HG02571 (cell line): ENCODE measurements around the gene PNN.
"Not testable (repeated sequence)": the region's sequence is repeated elsewhere in the genome, so short reads cannot be mapped to it uniquely, and the experiment has no call there.

Experiments
- ATAC-seq: cut with Tn5 transposase; IDR thresholded peaks from one replicate; pipeline ENCODE4 v1.9.1; 2021; ENCODE audit warnings: mild to moderate bottlenecking, moderate library complexity; ENCODE audit not compliant: unreplicated experiment

PNN gene

GRCh38 chr14:39180553-39180952 lies 5.5 kb downstream of the PNN start:
- no peak for ATAC-seq

GRCh38 chr14:39181026-39181692 lies 6.1 kb downstream of the PNN start:
- ATAC-seq = no peak

- ATAC-seq = no peak
Measured at GRCh38 chr14:39181693-39182047, 6.6 kb downstream of the PNN start.

GRCh38 chr14:39182770-39183684 lies 8.0 kb downstream of the PNN start:
- ATAC-seq = no peak

- not testable (repeated sequence) for ATAC-seq
Measured at GRCh38 chr14:39183685-39184003, 8.6 kb downstream of the PNN start.

- no peak for ATAC-seq
Measured at GRCh38 chr14:39184628-39185255, 9.7 kb downstream of the PNN start.

GRCh38 chr14:39185256-39186049 lies 10.4 kb downstream of the PNN start:
- no peak for ATAC-seq

- no peak for ATAC-seq
Measured at GRCh38 chr14:39186941-39187525, 12.0 kb downstream of the PNN start.

- ATAC-seq = no peak
Measured at GRCh38 chr14:39203659-39204606, 28.9 kb downstream of the PNN start.

GRCh38 chr14:39207430-39207829 lies 32.4 kb downstream of the PNN start:
- not testable (repeated sequence) for ATAC-seq

- ATAC-seq = no peak
Measured at GRCh38 chr14:39211109-39211741, 36.2 kb downstream of the PNN start.

GRCh38 chr14:39212034-39212433 lies 37.0 kb downstream of the PNN start:
- no peak for ATAC-seq

- ATAC-seq = no peak
Measured at GRCh38 chr14:39212693-39213092, 37.6 kb downstream of the PNN start.

GRCh38 chr14:39217214-39217879 lies 42.3 kb downstream of the PNN start:
- ATAC-seq = no peak

GRCh38 chr14:39218171-39218769 lies 43.2 kb downstream of the PNN start:
- no peak for ATAC-seq

- no peak for ATAC-seq
Measured at GRCh38 chr14:39219075-39219499, 44.0 kb downstream of the PNN start.

GRCh38 chr14:39220473-39220872 lies 45.4 kb downstream of the PNN start:
- not testable (repeated sequence) for ATAC-seq

- ATAC-seq = no peak
Measured at GRCh38 chr14:39228044-39228443, 53.0 kb downstream of the PNN start.
